GM18499 (cell line): ENCODE measurements around the gene ZNF33B.
"Not testable (repeated sequence)": the region's sequence is repeated elsewhere in the genome, so short reads cannot be mapped to it uniquely, and the experiment has no call there.

Experiments
- ATAC-seq: cut with Tn5 transposase; IDR thresholded peaks from one replicate; pipeline ENCODE4 v1.9.1; 2021; ENCODE audit warnings: moderate number of reproducible peaks; ENCODE audit not compliant: insufficient read depth, unreplicated experiment

Gene ZNF33B

DNA sequence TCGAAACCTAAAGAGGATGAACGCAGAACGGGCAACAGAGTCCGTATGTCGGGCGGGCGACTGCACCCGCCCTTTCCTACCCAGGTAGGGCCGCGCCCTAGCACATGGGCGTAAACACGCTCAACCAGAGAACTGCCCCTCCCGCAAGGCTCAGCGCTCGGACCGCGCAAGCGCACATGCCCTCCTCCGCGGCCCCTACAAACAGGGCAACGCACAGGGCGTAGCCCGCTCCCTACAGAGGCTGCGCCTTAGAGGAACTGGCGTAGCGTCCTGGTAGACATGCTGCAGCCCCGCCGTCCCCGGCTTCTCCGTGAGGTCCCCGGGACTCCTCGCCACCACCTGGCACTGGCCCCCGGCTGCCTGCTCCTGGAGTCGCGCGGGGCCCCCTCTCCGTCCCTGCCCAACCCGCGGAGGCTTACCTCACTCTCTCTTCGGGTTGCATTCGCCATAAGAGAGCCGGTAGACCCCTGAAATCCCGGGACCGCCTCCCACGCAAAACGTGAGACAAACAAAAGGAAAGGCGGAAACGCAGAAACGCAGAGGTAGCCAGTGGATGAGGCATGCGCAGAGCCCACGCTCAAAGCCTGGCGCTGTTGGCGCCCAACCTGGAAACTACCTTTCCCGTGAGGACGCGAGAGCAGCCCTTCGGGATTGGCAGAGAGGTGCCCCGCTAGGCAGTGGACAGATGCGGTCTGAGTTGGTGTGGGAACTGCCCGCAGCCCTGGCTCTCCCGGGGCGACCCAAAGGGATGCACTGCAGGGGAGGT, at the start of gene ZNF33B:
TSS of gene ZNF33B (minus strand) at position 516 of the 766 bp plus-strand sequence. CDS start 1,642 bp downstream, outside the sequence.
- ATAC-seq = peak; percentile 94

DNA sequence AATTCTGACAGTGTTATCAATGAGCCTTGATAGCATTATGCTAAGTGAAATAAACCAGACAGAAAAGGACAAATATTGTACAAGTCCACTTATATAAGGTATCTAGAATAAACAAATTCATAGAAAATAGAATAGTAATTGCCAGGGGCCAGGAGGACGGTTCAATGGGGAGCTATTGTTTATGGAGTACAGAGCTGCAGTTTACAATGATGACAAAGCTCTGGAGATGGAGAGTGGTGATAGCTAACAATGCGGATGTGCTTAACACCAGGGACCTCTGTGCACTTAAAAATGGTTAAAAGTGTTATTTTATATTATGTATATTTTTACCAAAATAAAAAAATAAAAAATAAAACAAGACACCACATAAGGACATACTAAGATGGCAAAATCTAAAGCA, 46.1 kb upstream of the ZNF33B start:
- ATAC-seq = no peak

DNA sequence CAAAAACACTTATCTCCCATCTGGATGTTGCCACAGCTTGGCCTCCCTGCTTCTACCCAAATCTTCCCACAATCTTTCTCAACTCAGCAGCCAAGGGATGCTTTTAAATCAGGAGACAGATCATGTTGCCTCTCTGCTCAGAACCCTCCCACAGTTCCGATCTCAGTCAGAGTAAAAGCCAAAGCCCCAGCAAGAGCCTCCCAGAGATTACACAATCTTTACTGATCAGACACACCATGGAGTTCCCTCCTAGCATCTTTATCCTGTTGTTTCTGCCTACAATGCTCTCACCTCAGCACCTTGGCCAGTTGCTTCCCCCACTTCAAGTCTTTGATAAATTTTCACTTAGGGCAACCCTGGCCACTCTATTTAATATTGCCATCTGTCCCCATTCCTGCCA, 41.9 kb upstream of the ZNF33B start:
- ATAC-seq = no peak

DNA sequence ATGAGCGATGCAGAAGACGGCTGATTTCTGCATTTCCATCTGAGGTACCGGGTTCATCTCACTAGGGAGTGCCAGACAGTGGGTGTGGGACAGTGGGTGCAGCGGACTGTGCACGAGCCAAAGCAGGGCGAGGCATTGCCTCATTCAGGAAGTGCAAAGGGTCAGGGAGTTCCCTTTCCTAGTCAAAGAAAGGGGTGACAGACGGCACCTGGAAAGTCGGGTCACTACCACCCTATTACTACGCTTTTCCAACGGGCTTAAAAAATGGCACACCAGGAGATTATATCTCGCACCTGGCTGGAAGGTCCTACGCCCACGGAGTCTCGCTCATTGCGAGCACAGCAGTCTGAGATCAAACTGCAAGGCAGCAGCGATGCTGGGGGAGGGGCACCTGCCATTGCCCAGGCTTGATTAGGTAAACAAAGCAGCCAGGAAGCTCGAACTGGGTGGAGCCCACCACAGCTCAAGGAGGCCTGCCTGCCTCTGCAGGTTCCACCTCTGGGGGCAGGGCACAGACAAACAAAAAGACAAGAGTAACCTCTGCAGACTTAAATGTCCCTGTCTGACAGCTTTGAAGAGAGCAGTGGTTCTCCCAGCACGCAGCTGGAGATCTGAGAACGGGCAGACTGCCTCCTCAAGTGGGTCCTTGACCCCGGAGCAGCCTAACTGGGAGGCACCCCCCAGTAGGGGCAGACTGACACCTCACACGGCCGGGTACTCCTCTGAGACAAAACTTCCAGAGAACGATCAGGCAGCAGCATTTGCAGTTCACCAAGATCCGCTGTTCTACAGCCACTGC, 27.0 kb upstream of the ZNF33B start:
- ATAC-seq = not testable (repeated sequence)

DNA sequence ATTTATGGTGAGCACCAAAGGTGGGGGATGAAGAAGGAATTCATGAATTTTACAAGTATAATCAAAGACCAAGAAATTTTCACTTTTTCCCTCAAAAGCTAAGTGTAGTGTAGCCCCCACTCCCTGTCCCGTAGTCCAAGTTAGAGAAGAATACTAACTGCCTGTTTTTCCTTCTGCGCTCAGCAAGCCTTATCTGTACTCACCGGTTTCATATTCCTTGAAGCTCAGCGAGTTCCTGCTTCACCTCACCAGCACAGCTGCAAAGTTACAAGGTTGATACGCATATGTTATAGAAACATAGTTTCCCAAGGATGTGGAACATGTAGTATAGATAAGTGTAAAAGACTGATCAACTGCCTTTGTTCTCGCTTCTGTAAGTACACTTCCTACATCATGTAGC, 16.0 kb upstream of the ZNF33B start:
- ATAC-seq = no peak

DNA sequence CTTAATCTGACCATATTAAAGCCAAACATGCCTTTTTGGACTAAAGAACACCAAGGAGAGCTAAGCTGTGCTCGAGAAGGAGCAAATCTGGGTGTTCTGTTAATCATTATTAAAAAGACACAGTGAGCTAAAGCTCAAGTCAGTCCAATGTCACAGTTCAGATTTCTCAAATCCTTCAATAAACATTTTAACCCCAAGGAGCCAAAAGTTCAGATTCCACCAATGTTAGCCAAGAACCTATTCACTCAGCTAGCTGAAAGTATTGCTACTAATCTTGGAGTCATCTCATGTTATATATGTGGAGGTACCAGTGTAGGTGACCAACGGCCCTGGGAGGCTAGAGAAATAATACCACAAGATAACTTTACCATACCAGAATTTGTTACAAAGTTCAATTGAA, 14.5 kb upstream of the ZNF33B start:
- no peak for ATAC-seq

DNA sequence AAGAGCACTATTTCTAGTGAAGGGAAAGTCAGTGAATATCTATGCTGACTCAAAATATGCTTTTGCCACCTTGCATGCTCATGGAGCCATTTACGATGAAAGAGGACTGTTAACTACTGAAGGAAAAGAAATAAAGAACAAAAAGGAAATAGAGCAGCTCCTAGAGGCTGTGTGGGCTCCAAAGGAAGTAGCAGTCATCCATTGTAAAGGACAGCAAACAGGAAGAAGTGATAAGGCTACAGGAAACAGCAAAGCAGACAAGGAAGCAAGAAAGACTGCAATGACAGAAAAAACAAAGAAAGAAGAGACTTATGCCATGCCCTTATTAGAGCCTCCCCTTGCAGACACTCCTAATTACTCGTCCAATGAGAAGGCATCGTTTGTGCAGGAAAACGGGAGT, 12.0 kb upstream of the ZNF33B start:
- no peak for ATAC-seq

DNA sequence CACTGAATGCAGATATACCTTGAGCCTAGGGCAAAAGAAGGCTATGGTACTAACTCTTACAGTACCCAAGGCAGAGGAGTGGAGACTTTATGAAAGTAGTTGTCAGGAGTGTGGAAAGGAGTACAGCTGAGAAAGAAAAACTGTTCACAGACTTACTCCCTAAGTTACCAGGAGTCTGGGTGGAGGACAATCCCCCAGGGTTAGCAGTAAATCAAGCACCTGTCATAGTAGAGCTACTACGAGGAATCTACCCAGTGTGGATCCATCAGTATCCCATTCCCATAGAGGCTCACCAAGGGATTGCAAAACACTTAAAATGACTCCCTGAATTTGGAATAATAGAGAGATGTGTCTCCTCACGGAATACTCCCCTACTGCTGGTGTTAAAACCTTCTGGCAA, 10.1 kb upstream of the ZNF33B start:
- ATAC-seq = no peak

DNA sequence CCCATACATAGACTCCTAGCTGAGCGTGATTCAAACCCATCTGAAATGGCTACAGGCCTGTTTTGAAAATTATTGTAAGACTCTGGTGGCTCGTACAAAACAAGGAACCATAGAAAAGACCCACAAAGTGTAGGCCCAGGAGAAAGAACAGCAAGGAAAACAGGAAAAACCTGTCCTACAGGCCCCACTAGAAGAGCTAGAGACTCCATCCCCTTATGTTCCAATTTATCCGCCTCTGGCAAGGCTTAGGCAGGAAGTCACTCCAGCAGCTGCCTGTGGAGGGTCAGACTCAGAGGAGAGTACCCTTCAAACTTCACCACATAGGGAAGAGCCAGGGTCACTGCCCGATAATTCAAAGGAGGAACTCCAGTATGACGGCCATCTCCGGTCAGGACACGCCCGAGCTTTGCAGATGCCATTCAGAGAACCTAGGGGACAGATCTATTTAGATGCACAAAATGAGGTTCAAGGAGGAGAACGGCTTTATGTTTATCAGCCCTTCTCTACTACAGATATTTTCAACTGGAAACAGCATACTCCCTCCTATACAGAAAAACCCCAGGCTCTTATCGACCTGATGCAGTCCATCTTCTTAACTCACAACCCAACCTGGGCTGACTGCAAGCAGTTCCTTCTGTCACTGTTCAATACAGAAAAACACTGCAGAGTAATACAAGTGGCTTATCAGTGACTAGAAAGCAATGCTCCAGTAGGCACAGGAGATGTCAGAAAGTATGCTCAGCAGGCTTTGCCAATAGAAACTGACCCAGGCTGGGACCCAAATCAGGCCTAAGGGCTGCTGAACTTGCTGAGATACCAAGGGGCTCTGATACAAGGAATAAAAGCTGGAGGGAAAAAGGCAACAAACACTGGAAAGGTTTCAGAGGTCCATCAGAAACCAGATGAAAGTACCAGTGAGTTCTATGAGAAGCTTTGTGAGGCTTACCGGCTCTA, 8.6 kb upstream of the ZNF33B start:
- ATAC-seq = no peak

DNA sequence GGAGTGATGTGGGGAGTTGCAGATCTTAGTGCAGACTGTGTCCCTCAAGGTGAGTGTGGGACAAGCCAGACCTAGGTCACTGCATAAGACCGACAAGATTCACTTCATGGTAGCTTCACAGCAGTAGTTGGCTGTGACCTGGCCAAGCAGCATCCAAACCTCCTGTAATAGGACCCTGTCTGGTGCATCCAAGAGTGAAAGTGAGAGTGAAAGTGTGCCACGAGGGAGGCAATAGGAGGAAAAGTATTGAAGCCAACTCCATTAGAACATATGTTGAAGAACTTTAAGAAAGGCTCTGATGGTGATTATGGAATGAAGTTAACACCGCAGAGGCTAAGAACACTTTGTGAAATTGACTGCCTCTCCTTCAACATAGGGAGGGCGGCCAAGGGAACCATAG, 7.8 kb upstream of the ZNF33B start:
- no peak for ATAC-seq

DNA sequence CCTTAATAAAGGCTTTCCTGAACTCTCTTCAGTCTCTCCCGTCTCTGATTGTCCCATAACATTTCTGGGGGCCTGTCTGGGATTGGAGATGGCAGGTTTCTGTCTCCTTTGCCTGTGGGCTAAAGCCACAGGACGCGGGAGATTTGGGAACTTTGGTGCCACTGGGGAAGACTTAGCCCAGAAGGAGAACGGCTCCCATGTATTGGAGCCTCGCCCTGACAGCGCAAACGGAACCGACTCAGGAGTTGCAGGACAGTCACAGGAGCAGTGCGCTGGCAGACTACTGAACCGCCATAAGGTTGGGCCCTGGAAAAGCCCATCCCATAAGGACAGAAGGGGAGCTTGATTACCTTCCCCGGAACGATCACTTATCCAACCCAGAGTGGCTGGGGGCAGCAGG, 7.1 kb upstream of the ZNF33B start:
- no peak for ATAC-seq

DNA sequence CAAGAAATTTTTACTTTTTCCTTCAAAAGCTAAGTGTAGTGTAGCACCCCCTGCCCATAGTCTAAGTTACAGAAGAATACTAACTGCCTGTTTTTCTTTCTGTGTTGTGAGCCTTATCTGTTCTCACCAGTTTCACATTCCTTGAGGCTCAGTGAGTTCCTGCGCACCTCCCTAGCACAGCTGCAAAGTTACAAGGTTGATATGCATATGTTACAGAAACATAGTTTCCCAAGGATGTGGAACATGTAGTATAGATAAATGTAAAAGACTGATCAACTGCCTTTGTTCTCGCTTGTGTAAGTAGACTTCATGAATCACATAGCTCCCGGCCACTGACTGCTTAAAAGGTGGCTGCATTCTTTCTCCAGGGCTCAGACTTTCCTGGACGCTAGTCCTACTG, 6.7 kb upstream of the ZNF33B start:
- no peak for ATAC-seq

DNA sequence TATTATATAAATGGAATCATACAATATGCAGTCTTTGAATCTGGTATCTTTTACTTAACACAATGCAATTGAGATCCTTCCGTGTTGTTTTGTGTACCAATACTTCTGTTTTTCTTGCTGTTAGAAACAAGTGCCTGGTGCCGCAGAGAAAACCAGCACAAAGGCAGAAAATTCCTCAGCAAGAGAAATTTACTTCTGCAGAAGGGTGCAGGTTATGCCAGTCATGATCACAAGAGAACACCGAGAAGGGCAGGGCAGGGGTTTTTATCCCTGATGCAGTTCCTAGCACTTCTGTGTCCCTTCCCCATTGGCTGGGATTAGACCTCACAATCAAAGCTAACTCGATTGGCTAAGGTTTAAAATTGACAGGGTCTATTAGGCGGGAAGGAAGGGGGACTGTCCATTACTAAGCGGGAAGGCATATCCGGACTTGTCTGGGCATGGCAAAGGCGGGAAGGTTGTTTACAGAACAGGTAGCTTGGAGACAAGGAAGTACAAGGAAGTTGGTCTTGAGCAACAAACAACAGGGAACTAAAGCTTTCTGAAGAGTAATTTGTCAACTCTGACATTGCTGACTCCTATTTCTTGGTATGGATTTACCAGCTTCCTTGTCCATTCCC, 2.4 kb upstream of the ZNF33B start:
- no peak for ATAC-seq

DNA sequence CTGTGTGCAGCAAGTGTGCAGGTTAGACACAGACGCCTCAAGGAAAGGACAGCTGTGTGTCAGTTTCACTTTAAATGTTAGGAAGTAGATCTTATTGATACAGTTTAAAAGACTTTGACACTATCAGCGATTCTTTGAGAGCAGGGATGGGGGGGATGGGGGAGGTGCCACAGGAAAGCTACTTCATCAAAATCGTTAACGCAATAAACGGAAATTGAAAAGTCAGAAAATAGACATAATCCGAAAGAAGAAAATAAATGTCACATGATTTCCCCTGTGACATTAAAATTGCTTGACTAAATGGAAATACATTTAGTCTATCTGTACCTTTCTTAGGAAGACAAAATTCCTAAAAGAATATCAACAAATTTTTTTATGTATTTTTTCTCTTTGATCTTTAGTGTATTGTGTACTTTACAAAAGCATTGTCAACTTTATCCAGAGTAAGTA, 476 bp upstream of the ZNF33B start:
- ATAC-seq = no peak

DNA sequence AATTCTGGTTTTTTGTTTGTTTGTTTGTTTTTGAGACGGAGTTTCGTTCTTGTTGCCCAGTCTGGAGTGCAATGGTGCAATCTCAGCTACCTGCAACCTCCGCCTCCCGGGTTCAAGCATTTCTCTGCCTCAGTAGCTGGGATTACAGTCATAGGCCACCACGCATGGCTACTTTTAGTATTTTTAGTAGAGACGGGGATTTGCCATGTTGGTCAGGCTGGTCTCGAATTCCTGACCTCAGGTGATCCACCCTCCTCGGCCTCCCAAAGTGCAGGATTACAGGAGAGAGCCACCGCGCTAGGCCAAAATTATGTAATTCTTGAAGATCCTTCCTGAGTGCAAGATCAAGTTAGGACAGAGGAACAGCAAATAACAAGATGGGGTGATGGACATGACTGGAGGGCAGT, 719 bp downstream of the ZNF33B start:
- no peak for ATAC-seq

DNA sequence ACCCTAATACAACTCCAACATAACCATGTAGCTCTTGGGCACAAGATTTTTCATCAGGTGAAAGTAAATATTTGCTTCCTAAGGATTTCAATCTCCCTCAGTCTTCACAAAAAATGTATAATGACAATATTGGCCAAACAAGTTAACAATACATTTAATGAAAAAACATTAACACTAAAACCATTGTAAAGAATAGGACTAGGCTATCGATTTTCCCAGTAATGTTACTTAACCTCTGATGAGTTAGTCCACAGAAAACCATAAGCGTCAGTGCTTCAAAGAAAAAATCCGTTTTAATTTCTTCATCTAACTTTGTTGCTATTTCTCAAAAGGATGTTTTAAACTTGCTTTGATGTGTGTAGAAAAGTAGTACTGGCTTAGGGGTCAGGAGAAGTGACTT, 1.2 kb downstream of the ZNF33B start:
- no peak for ATAC-seq

DNA sequence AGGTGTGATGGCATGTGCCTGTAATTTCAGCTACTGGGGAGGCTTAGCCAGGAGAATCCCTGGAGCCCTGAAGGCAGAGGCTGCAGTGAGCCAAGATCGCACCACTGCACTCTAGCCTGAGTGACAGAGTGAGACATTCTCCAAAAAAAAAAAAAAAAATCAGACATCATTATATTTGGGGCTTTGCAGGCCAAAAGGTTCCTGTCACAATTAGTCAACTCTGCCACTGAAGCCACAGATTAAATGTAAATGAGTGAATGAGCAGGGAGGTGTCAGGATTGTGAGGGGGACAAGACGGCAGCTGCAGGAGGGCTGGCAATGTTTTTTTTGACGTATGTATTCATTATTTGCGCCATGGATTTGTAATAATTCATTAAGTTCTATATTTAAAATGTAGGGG, 3.3 kb downstream of the ZNF33B start:
- no peak for ATAC-seq

DNA sequence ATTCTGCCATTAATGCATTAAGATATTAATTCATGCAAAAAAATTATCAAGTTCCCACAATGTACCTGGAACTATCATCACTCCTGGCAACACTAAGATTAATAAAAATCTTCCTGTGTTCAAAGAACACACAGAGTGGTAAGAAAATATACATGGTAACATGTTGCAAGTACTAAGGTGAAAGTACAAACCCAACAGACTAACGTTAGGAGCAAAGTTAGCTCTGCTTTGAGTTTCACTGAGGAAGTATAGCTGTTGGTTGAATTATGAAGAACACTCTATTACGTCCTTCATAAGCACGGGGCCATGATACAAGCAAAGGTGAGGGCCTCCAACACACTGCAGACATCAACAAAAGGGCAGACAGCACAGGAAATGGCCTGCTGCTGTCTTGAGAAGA, 5.8 kb downstream of the ZNF33B start:
- ATAC-seq = no peak

DNA sequence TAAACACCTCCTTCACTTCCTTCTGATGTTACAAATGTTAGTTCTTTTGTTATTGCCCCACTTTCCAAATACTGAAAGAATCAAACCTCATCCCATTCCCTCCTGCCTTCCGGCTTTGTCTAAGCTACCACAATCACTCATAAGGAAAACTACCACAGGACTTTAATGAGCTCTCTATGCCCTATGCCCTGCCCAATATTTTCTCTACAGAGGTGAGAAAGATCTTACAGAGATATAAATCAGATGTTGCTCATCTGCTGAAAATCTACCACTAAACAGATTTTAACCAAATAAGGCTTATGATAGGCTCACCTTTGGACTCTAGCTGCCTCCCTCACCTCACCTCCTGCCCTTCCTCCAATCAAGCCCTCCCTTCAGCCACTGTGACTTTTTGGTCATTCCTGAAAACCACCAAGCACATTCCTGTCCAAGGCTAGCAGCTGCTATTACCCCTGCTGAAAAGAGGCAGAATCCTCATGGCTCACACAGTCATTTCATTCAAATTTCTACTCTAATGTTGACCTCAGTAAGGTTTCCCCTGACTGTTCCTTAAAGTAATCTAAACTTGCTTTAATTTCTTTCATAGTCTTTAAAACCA, 7.7 kb downstream of the ZNF33B start:
- no peak for ATAC-seq

DNA sequence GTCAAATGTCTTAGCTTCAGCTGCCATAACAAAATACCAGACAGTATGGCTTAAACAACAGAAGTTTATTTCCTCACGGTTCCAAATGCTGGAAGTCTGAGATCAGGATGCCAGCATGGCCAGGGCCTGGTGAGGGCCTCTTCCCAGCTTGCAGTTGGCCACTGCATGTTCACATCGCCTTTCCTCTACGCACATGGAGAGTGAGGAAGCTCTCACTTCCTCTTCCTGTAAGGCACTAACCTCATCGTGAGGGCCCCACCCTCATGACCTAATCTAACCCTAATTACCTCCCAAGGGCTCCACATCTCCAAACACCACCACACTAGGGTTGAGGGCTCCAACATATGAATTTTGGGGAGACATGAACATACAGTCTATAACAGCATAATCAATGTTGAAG, 14.4 kb downstream of the ZNF33B start:
- no peak for ATAC-seq
